Esophagus muscularis mucosa (tissue), 3 donors: ENCODE data around the gene PLCL1.

Experiments used
- POLR2AphosphoS5 ChIP-seq, 2 donors: sonication (generic); formaldehyde crosslinking; IDR thresholded peaks; one replicate each; pipeline ENCODE4 v1.6.1; 2017; ENCODE audit warnings: antibody characterized with exemption in 2 of 2
- TF ChIP-seq, protein P1 (sequence below), 3 experiments: fragments of 200-600 bp in 2 of 3; fragments of 450-650 bp in 1 of 3; sonication (generic) in 2 of 3; IDR thresholded peaks; one replicate each; pipeline ENCODE4 v1.5.1; 2017 to 2019; ENCODE audit warnings: antibody characterized with exemption in 3 of 3, mild to moderate bottlenecking in 2 of 3, moderate library complexity in 1 of 3

DNA sequence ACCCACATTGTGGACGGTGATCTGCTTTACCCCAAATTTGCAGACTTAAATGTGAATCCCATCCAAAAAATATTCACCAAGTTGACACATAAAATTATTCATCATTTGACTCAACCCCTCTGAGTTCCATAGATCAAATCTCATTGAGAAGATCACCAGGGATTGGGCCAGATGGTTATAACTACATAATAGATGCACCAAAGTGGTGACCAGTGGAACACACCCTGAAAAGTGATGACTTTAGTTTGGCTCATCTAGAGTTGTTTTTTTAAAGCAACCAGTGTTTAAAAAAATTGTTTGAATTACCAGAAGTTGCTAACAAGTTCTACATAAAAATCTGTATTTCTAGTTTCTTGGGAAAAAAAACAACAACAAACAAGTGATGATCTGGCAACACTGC is 155.0 kb downstream of the PLCL1 start:
- TF ChIP-seq, protein P1, sequence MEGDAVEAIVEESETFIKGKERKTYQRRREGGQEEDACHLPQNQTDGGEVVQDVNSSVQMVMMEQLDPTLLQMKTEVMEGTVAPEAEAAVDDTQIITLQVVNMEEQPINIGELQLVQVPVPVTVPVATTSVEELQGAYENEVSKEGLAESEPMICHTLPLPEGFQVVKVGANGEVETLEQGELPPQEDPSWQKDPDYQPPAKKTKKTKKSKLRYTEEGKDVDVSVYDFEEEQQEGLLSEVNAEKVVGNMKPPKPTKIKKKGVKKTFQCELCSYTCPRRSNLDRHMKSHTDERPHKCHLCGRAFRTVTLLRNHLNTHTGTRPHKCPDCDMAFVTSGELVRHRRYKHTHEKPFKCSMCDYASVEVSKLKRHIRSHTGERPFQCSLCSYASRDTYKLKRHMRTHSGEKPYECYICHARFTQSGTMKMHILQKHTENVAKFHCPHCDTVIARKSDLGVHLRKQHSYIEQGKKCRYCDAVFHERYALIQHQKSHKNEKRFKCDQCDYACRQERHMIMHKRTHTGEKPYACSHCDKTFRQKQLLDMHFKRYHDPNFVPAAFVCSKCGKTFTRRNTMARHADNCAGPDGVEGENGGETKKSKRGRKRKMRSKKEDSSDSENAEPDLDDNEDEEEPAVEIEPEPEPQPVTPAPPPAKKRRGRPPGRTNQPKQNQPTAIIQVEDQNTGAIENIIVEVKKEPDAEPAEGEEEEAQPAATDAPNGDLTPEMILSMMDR (IDR thresholded peaks at IDR 0.05), result no peak
- no peak for TF ChIP-seq POLR2AphosphoS5 (IDR thresholded peaks at IDR 0.05)
